Stimulated activated CD4-positive, alpha-beta T cell treated with anti-CD3 and anti-CD28 coated beads, TNF-alpha, amount 100 ng/mL, for 48 hours (primary cell): ENCODE measurements around the gene CNKSR3.
"Not testable (repeated sequence)": the region's sequence is repeated elsewhere in the genome, so short reads cannot be mapped to it uniquely, and the experiment has no call there.

ENCODE experiments used
- DNase-seq, 3 donors: peaks; one replicate each; pipeline ENCODE4 v3.0.0-alpha.2; 2020; ENCODE audit warnings: low read depth in 3 of 3

Gene CNKSR3

DNA sequence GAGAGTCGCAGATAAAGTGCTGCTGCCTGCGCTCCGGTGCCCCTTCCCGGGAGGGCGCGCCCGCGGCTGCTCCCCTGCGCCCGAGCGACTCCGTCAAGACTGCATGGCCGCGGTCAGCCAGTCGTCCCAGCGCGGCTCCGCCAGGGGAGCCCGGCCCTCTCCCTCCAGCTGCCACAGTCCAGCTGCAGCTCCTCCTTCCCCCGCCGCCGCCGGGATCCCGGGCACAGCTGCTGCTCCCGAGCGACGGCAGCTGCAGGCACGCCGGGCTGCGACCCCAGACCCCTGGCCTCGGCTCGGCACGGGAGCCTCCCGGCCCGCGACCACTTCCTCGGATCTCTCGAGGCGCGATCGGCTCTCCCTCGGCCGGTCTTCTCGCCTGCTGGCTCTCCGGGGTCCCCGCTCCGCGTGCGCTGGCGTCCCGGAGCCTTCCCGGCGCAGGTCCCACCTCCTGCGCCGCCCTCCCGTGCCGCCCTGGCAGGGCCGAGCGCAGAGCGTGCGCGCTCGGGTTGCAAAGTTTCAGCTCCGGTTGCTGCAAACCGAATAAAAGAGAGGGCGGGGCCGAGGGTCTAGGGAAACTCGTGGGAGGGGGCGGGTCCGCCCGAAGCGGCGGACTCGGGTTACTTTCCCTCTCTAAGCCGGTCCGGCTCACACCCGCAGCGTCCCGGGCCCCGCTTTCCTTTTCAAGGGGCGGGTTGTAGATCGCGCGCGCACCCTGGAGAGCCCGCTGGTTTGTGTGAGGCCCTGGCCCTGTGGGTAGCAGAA lies at the start of gene CNKSR3:
Gene CNKSR3 (minus strand): TSS at position 542 of the 762 bp plus-strand sequence. CDS start 571 bp downstream, outside the sequence.
- peak in 1 of 3 donors; percentile 37 for DNase-seq

DNA sequence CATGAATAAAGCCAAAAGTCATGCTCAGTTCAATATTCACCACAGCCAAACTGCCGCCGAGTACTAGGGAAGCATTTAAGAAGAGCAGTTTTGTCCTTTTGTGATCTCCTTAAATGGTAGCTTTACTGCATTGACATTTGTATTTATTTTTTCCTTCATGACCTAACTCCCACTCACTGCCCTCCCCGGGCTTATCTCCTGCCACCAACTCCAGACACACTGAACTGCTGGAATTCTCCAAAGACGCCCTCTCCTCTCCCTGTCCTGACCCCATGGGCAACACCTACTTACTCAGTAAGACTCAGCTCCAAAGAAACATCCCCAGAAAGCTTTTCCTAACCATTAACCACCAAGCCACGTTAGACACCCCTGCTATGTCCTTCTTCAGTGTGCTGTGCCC lies 48.5 kb upstream of the CNKSR3 start:
- DNase-seq: no peak

DNA sequence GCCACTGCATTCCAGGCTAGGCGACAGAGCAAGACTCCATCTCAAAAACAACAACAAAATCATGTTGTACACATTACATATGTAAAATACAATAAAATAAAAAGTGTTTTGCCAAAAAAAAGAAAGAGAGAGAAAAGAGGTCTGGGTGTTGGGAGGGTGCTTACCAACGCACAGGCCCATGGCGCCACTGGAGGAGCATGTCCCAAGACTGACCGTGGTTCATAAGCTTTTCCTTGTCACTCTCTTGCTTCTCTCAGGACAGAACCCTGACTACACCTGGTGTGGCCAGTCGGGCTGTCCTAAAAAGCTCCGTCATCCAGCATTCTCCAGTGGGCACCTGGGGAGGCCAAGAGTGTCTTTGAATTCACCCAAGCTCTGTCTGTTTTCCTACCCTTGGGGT lies 48.0 kb upstream of the CNKSR3 start:
- no peak for DNase-seq

DNA sequence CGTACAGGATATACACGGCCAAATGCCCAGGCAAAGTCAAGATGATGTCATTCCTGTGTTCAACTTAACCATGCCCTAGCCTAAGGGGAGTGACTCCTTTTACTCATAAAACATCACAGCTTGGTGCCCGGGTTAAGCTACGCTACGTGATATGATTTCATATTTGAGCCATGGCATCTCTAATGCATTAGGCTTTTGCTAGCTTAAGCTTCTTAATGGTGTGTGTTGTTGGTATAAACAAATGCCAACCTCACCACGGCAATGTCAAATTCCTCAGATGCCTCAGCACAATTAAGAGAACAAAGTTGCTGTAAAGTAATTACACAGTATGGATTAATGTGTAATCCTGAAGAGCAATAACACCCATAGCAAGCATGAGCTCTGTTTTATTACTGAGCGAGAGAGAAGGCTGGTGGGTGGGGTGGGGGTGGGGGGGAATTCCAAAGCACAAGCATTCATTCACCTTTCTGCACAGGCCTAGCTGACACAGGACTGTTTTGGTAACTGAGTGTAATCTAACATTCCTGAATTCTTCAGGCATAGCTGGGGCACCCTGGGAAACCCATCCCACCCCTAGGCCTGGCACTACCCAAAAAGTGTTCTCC lies 44.7 kb upstream of the CNKSR3 start:
- no peak for DNase-seq

GRCh38 chr6:154554491-154554890 lies 44.0 kb upstream of the CNKSR3 start:
- DNase-seq: no peak

GRCh38 chr6:154550779-154551178 lies 40.3 kb upstream of the CNKSR3 start:
- DNase-seq: no peak

DNA sequence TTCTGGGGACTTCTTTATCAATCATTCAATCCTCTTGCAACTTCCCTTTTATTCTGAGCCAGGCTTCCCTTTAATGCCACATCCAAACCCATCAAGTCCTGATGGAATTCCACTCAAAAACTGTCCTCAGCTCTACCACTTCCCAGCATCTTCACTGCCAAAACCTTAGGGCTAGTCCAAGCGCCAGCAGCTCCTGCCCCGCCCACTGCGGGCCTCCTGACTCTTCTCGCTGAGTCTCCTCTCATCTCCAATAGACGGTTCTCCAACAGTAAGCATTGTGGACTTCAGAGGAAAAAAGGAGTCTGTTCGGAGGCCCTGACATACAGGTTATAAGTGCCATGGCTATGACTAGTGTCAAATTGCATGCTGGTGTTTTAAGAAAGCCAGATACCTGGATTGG lies 38.7 kb upstream of the CNKSR3 start:
- DNase-seq: no peak

DNA sequence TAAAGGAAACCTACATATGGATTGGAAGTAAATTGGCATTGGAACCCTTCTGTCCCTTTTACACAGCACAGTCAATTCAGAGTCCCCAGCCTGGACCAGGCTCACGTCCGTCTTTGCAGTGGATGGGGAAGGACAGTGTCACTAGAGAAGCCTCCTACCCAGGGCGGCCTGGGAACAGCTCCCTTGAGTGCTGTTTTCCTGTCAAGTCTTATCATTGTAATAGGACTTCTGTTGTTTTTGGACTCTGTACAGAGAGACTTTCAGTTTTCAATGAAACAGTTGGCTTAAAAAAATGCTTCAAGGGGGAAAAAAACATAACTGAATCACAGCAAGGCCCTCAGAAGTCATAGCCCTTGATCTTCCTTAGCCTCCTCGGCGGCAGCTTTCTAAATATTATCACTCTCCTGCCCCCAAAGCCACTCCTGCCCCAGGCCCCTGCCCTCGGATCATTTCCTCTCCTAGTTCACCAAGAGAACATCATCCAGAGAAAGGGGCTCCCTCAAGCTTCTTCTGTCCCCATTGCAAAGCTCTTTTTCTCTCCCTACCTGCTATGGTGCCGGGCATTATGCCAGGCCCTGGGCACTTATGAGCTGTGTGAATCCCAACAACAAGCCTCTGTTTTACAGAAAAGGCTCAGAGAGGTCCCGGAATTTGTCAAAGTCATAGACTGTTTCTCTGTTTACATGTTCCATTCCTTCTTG lies 37.8 kb upstream of the CNKSR3 start:
- no peak for DNase-seq

GRCh38 chr6:154543628-154544027 lies 33.1 kb upstream of the CNKSR3 start:
- no peak for DNase-seq

GRCh38 chr6:154542747-154543146 lies 32.3 kb upstream of the CNKSR3 start:
- DNase-seq: no peak

DNA sequence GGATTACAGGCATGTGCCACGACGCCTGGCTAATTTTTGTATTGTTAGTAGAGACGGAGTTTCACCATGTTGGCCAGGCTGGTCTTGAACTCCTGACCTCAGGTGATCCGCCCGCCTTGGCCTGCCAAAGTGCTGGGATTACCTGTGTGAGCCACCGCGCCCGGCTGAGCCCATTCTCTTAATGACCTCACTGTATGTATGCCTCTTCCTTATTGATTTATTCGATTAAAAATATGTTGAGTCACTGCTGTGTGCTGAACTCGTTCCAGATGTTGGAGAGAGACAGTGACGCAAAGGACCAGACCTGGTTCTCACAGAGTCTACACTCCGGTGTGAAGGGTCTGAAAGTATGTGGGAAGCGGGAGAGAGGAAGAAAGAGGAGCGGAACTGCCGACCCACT lies 31.4 kb upstream of the CNKSR3 start:
- not testable (repeated sequence) for DNase-seq

DNA sequence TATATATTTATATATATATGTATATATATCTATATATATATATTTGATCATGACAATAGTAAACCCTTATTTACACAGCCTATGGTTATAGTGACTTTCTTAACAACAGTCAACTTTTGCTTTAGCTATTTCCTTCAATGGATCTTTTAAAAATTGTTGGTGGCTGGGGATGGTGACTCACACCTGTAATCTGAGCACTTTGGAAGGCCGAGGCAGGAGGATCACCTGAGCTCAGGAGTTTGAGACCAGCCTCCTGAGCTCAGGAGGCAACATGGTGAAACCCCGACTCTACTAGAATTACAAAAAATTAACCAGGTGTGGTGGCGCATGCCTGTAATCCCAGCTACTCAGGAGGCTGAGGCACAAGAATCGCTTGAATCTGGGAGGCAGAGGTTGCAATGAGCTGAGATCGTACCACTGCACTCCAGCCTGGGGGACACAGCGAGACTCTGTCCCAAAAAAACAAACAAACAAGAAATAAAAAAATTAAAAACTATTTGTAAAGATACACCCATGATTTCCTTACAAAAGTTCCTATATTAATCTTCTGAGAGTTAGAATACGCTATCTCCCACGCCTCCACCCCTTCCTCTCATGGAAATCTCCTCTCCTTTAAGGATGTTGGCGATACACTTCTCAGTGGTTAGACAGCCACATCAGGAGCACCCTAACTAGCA lies 29.2 kb upstream of the CNKSR3 start:
- no peak for DNase-seq

DNA sequence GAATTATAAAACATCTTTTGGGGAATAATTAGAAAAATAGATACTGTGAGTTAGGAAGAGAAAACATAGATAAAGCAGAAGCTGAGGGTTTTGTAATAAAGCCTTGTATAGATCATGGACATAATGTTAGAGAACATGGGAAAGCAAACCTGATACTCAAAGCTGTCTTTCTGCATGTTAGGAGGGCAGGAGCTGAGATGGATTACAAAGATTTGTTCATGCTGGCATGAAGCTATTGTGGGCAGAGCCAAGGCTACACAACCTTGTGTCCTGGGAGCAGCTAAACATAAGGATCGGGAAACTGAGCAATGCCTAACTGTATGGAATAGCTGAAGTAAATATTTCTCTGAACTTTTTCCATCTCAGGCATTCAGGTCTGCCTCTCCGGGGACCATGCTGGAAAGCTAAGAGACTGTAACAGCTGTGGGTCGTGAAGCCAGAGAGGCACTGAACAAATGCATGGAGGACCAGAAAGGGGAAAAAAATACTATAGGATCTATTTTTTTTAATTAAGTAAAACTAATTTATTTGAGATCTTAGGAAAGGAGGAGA lies 28.2 kb upstream of the CNKSR3 start:
- no peak for DNase-seq

DNA sequence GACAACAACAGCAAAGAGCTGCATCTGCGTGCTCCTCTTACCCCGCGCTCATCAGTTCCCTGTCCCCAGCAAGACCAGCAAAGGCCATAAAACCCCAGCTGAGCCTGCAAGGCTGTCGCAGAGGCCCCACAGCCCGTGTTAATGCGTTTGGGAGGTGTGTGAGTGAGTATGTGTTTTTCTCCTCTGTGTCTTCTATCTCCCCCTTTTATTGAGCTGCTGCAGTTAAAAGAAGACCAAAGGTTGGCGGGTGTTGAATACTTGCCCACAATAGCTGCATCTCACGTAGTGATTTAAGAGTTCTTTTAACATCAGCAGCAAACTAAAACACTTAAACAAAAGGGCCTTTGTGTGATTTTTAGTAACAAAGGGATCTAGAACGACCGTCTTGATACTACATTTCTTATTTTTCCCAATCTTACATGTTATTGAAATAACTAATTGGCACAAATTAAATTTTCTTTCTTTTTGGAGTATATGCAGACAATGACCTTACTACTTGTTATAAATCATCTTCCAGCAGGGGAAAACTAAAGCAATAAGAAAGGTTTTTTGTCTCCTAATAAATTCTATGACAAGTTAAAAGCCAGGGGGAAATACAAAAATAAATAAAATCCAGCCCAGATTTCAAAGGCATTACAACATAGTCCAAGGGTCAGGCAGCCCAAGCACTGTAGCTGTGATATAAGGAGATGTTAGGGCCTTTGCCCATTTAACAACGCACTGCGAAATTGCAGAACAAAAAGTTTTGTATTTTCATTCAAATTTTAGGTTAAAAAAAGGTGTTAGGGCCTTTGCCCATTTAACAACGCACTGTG lies 27.2 kb upstream of the CNKSR3 start:
- no peak for DNase-seq

- DNase-seq: no peak
Observed at GRCh38 chr6:154536999-154537398, 26.5 kb upstream of the CNKSR3 start.

DNA sequence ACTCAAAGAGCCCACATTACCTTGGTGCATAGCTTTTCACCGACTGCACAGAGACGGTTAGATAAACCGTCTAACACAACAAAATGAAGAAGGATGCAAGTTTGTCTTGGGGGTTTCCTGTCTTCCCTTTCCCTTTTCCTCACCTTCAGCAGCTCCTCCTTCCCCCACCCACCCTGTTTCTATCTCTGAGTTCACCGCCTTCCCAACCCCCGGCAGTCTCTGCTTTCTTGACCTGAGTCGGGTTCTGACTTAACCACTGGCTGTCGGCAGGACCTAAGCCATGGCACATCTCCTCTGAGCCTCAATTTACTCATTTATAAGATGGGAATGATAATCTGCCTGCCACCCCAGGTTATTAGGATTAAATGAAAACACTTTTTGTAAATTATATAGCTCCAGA lies 25.8 kb upstream of the CNKSR3 start:
- DNase-seq: no peak

GRCh38 chr6:154535851-154536250 lies 25.4 kb upstream of the CNKSR3 start:
- no peak for DNase-seq

DNA sequence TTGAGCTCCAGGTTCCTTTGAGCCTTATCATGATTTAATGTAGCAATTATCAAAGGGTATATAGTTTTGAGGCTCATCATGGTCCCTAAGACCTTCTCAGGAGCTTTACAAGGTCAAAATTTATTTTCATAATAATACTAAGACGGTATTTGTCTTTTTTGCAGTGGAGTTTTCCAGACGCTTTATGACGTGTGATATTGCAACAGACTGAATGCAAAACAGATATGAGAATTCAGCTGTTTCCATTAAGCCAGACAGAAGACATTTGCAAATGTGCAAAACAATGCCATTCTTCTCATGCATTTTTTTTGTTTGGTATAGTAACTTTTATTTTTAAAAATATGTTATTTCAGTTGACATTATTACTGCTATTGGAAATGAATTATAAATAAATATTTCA lies 24.7 kb upstream of the CNKSR3 start:
- DNase-seq: no peak

- DNase-seq: no peak
Observed at GRCh38 chr6:154534531-154534930, 24.0 kb upstream of the CNKSR3 start.

GRCh38 chr6:154532426-154532825 lies 21.9 kb upstream of the CNKSR3 start:
- DNase-seq: no peak

DNA sequence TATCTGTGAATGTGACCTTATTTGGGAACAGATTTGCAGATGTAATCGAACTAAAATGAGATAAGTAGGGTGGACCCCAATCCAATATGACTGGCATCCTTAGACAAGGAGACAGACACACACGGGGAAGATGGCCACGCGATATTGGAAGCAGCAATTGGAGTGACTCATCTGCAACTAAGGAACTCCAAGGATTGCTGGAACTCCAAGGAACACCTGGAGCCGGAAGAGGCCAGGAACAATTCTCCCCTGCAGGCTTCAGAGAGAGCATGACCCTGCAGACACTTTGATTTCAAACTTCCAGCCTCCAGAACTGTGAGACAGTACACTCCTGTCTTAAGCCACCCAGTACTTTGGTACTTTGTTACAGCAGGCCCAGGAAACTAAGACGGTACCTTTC lies 19.5 kb upstream of the CNKSR3 start:
- no peak for DNase-seq
